Measurements from ENCODE around the gene NEK5. TPM values are rescaled to one million over a fixed set of nuclear protein-coding genes. Genes with fewer than 3 reads are reported as not detected.

NEK5 gene
- total and polyA plus RNA-seq, 2 of the 8 experiments (the other 6 are each of a cell fraction or from before 2014, with no cell fraction given): 0.12 to 0.35 TPM

GRCh38 chr13:52029569-52029968 lies 99.3 kb downstream of the NEK5 start:
- FAIRE-seq: no peak
- H3K27ac ChIP-seq (ENCODE audit: low read depth, low read length): no peak overlapping the region
- H2BK120ac ChIP-seq (replicated peaks; ENCODE audit: low read depth, low read length): no peak overlapping the region
- ChIA-PET CTCF (ENCODE audit: partially characterized antibody) (interaction anchor here (0.9 to 1.7 kb wide), 6 partner anchors 8 to 99 kb away, joined by 3 to 6 read pairs (median 4); partner anchors contain the start of gene NEK5), POLR2A (ENCODE audit: partially characterized antibody) (no interaction called here)
- no peak overlapping the region for H3K4me2 ChIP-seq (ENCODE audit: insufficient read depth in 1 of 2, low read depth in 2 of 2, low read length in 2 of 2)
- H3K56ac ChIP-seq (replicated peaks; ENCODE audit: insufficient read length, low read depth, low read length): no peak overlapping the region
- H4K20me1 ChIP-seq (replicated peaks in 1 of 2; ENCODE audit: control insufficient read depth in 1 of 2, insufficient read depth in 2 of 2, low read length in 2 of 2): no peaks in the 10 kb centered on the region
- H3K14ac ChIP-seq (ENCODE audit: insufficient read length): no peak overlapping the region
- H3K36me3 ChIP-seq (ENCODE audit: control insufficient read depth in 2 of 4, insufficient read depth in 4 of 4, low read length in 3 of 4): peaks cover 3 to 51% (median 23%) of the 10 kb centered on the region in 4 experiments; a peak in 7 of 8 replicates
- H4K5ac ChIP-seq (ENCODE audit: insufficient read length, low read depth, low read length): no peak overlapping the region
- H3K9me3 ChIP-seq (ENCODE audit: insufficient read depth in 2 of 2, low read depth in 1 of 2, low read length in 1 of 2): peaks cover 12 to 14% of the 10 kb centered on the region in 2 experiments; a peak in 2 of 4 replicates
- H3K9ac ChIP-seq (replicated peaks in 1 of 4; ENCODE audit: extremely low read depth in 1 of 4, low read depth in 3 of 4, low read length in 3 of 4): no peak overlapping the region
- no peak for DNase-seq (ENCODE audit: low read depth in 1 of 2, low spot score in 2 of 2)
- H3K79me1 ChIP-seq (ENCODE audit: low read depth, low read length): no peaks in the 10 kb centered on the region
- H4K8ac ChIP-seq (ENCODE audit: extremely low read depth, insufficient read depth, low read length): no peak overlapping the region
- no peak overlapping the region for H3K18ac ChIP-seq (ENCODE audit: extremely low read depth, low read length)
- no peak overlapping the region for H2BK20ac ChIP-seq (ENCODE audit: low read length)
- 94% methylated on average over 4 of the region's 4 CpGs; no CpG with 5 or more reads in 1 of the 2 experiments for WGBS, 2 experiments (ENCODE audit: extremely low coverage in 1 of 2, insufficient coverage in 1 of 2, insufficient read length in 1 of 2, insufficient replicate concordance in 2 of 2, low coverage in 1 of 2, low lambda C conversion rate in 2 of 2, missing lambda C conversion rate in 1 of 2)
- H2AK5ac ChIP-seq (ENCODE audit: low read depth, low read length): no peak overlapping the region
- H3K4me3 ChIP-seq (ENCODE audit: extremely low read depth in 1 of 4, insufficient read depth in 2 of 4, low read depth in 3 of 4, low read length in 4 of 4): no peak overlapping the region
- H2BK15ac ChIP-seq (ENCODE audit: low read length): no peak overlapping the region
- H2AFZ ChIP-seq (ENCODE audit: low read length): no peak overlapping the region
- no peaks in the 10 kb centered on the region for H3K23me2 ChIP-seq (ENCODE audit: low read depth, low read length)
- peaks cover 0 to 12% of the 10 kb centered on the region in 2 experiments; a peak in 2 of 4 replicates for H3K79me2 ChIP-seq (ENCODE audit: control insufficient read depth in 1 of 2, insufficient read depth in 2 of 2, low read length in 2 of 2)
- no peak overlapping the region for H2BK12ac ChIP-seq (ENCODE audit: low read depth, low read length)
- H4K91ac ChIP-seq (replicated peaks; ENCODE audit: insufficient read length, low read length): no peak overlapping the region
- H3K23ac ChIP-seq (ENCODE audit: insufficient read length): no peak overlapping the region
- no peaks in the 10 kb centered on the region for H3K27me3 ChIP-seq (replicated peaks in 1 of 4; ENCODE audit: control insufficient read depth in 3 of 4, extremely low read depth in 1 of 4, insufficient read depth in 3 of 4, low read length in 3 of 4)
- H3K4ac ChIP-seq (replicated peaks; ENCODE audit: insufficient read length, low read depth, low read length): no peak overlapping the region
- no peaks in the 10 kb centered on the region for H3K4me1 ChIP-seq (replicated peaks in 1 of 4; ENCODE audit: control insufficient read depth in 3 of 4, insufficient read depth in 4 of 4, low read length in 3 of 4)
- H2BK5ac ChIP-seq (ENCODE audit: low read depth, low read length): no peak overlapping the region
- TF ChIP-seq CTBP2 (IDR thresholded peaks at IDR 0.05; ENCODE audit: borderline replicate concordance, insufficient read depth, insufficient read length, low read length) (no peak), SIRT6 (IDR thresholded peaks at IDR 0.05; ENCODE audit: low read length) (no peak), TAF7 (optimal IDR thresholded peaks at IDR 0.05; ENCODE audit: borderline replicate concordance, low read depth, low read length) (no peak), EZH2 (IDR thresholded peaks at IDR 0.05; ENCODE audit: low read depth, low read length, severe bottlenecking) (no peak), SUZ12 (IDR thresholded peaks at IDR 0.05; ENCODE audit: low read length) (no peak), MAX (IDR thresholded peaks at IDR 0.05) (no peak), TCF12 (IDR thresholded peaks at IDR 0.05; ENCODE audit: low read depth, low read length) (no peak), NANOG (IDR thresholded peaks at IDR 0.05; ENCODE audit: insufficient read depth, low read depth, low read length, poor library complexity, severe bottlenecking) (no peak), CBX5 (IDR thresholded peaks at IDR 0.05; ENCODE audit: low read depth, low read length) (no peak), RAD21 (IDR thresholded peaks at IDR 0.05 in 1 of 2, conservative IDR thresholded peaks at IDR 0.05 in 1 of 2; ENCODE audit: low read depth in 2 of 2, low read length in 2 of 2) (no peak), RNF2 (IDR thresholded peaks at IDR 0.05; ENCODE audit: borderline replicate concordance, low read depth, low read length, missing control alignments, poor library complexity, severe bottlenecking) (no peak), EP300 (IDR thresholded peaks at IDR 0.05; ENCODE audit: borderline replicate concordance in 1 of 2, low read depth in 2 of 2, low read length in 2 of 2) (no peak)

All from H1 (cell line).